Fibroblast of mammary gland (primary cell): ENCODE measurements around the gene CNOT6.

Source experiments
- DNase-seq: peaks from one replicate; pipeline ENCODE4 v3.0.0-alpha.2; 2010; ENCODE audit warnings: low read depth
- H3K4me3 ChIP-seq: 2 replicates; pipeline ENCODE4 v1.5.1; 2011; ENCODE audit warnings: low read depth, mild to moderate bottlenecking, low read length, moderate library complexity; ENCODE audit not compliant: control insufficient read depth
- TF ChIP-seq, protein P1 (sequence below): conservative IDR thresholded peaks from 2 replicates; pipeline ENCODE4 v1.5.1; 2011; ENCODE audit warnings: low read depth, low read length, inconsistent platforms; ENCODE audit not compliant: control insufficient read depth, insufficient read depth

CNOT6 gene

DNA sequence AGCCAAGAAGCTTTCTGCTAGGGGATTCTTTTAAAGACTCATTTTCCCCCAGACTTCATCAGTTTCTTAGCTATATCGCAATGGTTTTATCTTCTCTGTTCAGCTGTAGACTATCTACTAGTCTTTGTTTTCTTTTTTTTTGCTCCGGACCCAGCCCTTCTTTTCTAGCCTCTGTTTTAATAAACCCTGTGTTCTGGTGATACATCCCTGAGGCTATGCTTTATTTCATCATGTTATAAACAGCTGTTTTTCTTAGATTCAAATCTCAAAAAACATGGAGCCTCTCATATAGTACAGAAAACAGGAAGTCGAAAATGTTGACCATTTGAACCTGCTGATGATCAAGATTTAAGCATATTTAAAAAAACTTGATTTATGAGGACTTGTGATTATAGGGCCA lies 59.4 kb downstream of the CNOT6 start:
- no peak for DNase-seq
- TF ChIP-seq, protein P1, sequence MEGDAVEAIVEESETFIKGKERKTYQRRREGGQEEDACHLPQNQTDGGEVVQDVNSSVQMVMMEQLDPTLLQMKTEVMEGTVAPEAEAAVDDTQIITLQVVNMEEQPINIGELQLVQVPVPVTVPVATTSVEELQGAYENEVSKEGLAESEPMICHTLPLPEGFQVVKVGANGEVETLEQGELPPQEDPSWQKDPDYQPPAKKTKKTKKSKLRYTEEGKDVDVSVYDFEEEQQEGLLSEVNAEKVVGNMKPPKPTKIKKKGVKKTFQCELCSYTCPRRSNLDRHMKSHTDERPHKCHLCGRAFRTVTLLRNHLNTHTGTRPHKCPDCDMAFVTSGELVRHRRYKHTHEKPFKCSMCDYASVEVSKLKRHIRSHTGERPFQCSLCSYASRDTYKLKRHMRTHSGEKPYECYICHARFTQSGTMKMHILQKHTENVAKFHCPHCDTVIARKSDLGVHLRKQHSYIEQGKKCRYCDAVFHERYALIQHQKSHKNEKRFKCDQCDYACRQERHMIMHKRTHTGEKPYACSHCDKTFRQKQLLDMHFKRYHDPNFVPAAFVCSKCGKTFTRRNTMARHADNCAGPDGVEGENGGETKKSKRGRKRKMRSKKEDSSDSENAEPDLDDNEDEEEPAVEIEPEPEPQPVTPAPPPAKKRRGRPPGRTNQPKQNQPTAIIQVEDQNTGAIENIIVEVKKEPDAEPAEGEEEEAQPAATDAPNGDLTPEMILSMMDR: no peak
- no peak overlapping the region for H3K4me3 ChIP-seq

GRCh38 chr5:180555168-180555921 lies 61.2 kb downstream of the CNOT6 start:
- peak; percentile 30 for DNase-seq
- TF ChIP-seq, protein P1: no peak
- H3K4me3 ChIP-seq: no peak overlapping the region

DNA sequence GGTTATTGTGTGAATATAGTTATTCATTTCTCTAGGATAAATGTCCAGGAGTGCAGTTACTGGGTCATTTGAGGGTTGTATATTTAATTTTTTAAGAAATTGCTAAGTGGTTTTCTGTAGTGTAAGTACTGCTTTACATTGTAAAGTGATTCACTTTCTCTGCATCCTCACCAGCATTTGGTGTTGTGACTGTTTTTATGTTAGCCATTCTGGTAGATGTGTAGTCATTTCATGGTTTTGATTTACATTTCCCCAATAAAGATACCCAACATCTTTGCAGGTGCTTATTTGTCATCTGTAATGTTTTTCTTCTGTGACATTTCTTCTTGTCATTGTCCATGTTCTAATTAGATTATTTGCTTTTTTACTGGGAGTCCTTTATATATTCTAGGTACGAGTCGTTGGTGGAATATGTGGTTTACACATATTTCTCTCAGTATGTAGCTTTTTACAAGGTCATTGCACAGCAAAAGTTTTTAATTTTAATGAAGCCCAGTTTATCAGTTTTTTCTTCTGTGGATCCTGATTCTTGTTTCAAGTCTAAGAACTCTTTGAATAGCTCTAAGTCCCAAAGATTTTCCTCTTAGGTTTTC lies 63.1 kb downstream of the CNOT6 start:
- DNase-seq: no peak
- H3K4me3 ChIP-seq: no peak overlapping the region
- TF ChIP-seq, protein P1: no peak

DNA sequence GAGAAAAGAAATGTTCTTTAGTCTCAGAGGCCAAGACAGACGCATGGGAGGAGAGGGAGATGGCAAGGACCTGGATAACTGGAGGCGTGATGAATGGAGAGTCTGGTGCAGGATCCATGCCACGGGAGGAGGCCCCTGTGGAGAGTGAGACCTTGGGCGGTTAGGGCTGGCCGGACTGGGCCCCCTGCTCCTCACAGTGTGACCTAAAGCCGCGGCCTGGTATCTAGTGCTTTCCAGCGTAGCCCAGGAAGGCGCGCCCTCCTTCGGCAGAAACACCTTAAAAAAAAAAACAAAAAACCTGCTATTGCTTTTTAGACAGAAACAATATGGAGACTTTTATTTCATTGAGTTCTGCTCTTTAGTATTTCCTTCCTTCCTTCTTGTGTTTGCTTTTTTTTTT lies 64.1 kb downstream of the CNOT6 start:
- no peak overlapping the region for H3K4me3 ChIP-seq
- no peak for DNase-seq
- TF ChIP-seq, protein P1: no peak

GRCh38 chr5:180563994-180564393 lies 69.8 kb downstream of the CNOT6 start:
- no peak for DNase-seq
- TF ChIP-seq, protein P1: no peak
- H3K4me3 ChIP-seq: no peak overlapping the region

- TF ChIP-seq, protein P1: no peak
- H3K4me3 ChIP-seq: no peak overlapping the region
- no peak for DNase-seq
Observed at GRCh38 chr5:180568914-180569313, 74.7 kb downstream of the CNOT6 start.
